ENCODE results near the gene LIPI.
"Not testable (repeated sequence)": the region's sequence is repeated elsewhere in the genome, so short reads cannot be mapped to it uniquely, and the experiment has no call there.

The LIPI gene

GRCh38 chr21:14115646-14116045, 95.1 kb downstream of the LIPI start:
- no peak for DNase-seq

GRCh38 chr21:14114251-14114650, 96.5 kb downstream of the LIPI start:
- DNase-seq: no peak

GRCh38 chr21:14104564-14104963, 106.2 kb downstream of the LIPI start:
- DNase-seq: not testable (repeated sequence)

GRCh38 chr21:14099570-14099969, 111.2 kb downstream of the LIPI start:
- no peak for DNase-seq

GRCh38 chr21:14097881-14098499, 112.8 kb downstream of the LIPI start:
- no peak for DNase-seq

- no peak for DNase-seq
Measured at GRCh38 chr21:14096577-14096976, 114.2 kb downstream of the LIPI start.

GRCh38 chr21:14096172-14096571, 114.6 kb downstream of the LIPI start:
- no peak for DNase-seq

GRCh38 chr21:14095056-14095455, 115.7 kb downstream of the LIPI start:
- DNase-seq: no peak

- DNase-seq: no peak
Measured at GRCh38 chr21:14092834-14093560, 117.8 kb downstream of the LIPI start.

GRCh38 chr21:14090184-14090583, 120.6 kb downstream of the LIPI start:
- not testable (repeated sequence) for DNase-seq

GRCh38 chr21:14088391-14088790, 122.4 kb downstream of the LIPI start:
- no peak for DNase-seq

GRCh38 chr21:14086553-14086952, 124.2 kb downstream of the LIPI start:
- no peak for DNase-seq

GRCh38 chr21:14084701-14085100, 126.1 kb downstream of the LIPI start:
- DNase-seq: no peak

- DNase-seq: no peak
Measured at GRCh38 chr21:14084068-14084501, 126.7 kb downstream of the LIPI start.

- DNase-seq: no peak
Measured at GRCh38 chr21:14080764-14081096, 130.0 kb downstream of the LIPI start.

GRCh38 chr21:14080040-14080763, 130.6 kb downstream of the LIPI start:
- no peak for DNase-seq

- DNase-seq: no peak
Measured at GRCh38 chr21:14078746-14079375, 131.9 kb downstream of the LIPI start.

- peak in 1 of 2 donors; percentile 18 for DNase-seq
Measured at GRCh38 chr21:14076143-14076806, 134.5 kb downstream of the LIPI start.

GRCh38 chr21:14075346-14076142, 135.2 kb downstream of the LIPI start:
- no peak for DNase-seq

- no peak for DNase-seq
Measured at GRCh38 chr21:14074177-14074576, 136.6 kb downstream of the LIPI start.

- no peak for DNase-seq
Measured at GRCh38 chr21:14073615-14074014, 137.1 kb downstream of the LIPI start.
